GM21717 (cell line): ENCODE data around the gene VPS51.

Experiments used
- ATAC-seq: cut with Tn5 transposase; IDR thresholded peaks from one replicate; pipeline ENCODE4 v1.9.1; 2021; ENCODE audit warnings: mild to moderate bottlenecking, moderate library complexity; ENCODE audit not compliant: unreplicated experiment

VPS51 gene

GRCh38 chr11:65104628-65105027 is 8.6 kb downstream of the VPS51 start:
- no peak for ATAC-seq

GRCh38 chr11:65107078-65107477 is 11.1 kb downstream of the VPS51 start:
- ATAC-seq = no peak

- no peak for ATAC-seq
Measured at GRCh38 chr11:65107751-65108468, 11.9 kb downstream of the VPS51 start.

- ATAC-seq = no peak
Measured at GRCh38 chr11:65108469-65109123, 12.6 kb downstream of the VPS51 start.

GRCh38 chr11:65109231-65110198 is 13.5 kb downstream of the VPS51 start:
- ATAC-seq = no peak

- no peak for ATAC-seq
Measured at GRCh38 chr11:65110354-65110861, 14.4 kb downstream of the VPS51 start.

- no peak for ATAC-seq
Measured at GRCh38 chr11:65111159-65111743, 15.2 kb downstream of the VPS51 start.

- ATAC-seq = peak; percentile 48
Measured at GRCh38 chr11:65111744-65112545, 15.9 kb downstream of the VPS51 start, which contains the start of gene TM7SF2. Gene TM7SF2 (plus strand): TSS chr11:65111872. CDS start chr11:65112016, 144 bp downstream.

- no peak for ATAC-seq
Measured at GRCh38 chr11:65112546-65113360, 16.7 kb downstream of the VPS51 start.

- ATAC-seq = no peak
Measured at GRCh38 chr11:65113361-65113756, 17.3 kb downstream of the VPS51 start.

GRCh38 chr11:65113839-65114238 is 17.8 kb downstream of the VPS51 start:
- no peak for ATAC-seq

- ATAC-seq = no peak
Measured at GRCh38 chr11:65114538-65115171, 18.6 kb downstream of the VPS51 start.

GRCh38 chr11:65115361-65116082 is 19.5 kb downstream of the VPS51 start:
- no peak for ATAC-seq

GRCh38 chr11:65116370-65117205 is 20.6 kb downstream of the VPS51 start:
- no peak for ATAC-seq

- ATAC-seq = peak; percentile 42
Measured at GRCh38 chr11:65117206-65118096, 21.4 kb downstream of the VPS51 start, which contains the start of gene ZNHIT2. Gene ZNHIT2 (minus strand): TSS chr11:65117701. CDS start chr11:65117653, 48 bp downstream.
